Measurements from ENCODE around the gene ABCA4.

DNA sequence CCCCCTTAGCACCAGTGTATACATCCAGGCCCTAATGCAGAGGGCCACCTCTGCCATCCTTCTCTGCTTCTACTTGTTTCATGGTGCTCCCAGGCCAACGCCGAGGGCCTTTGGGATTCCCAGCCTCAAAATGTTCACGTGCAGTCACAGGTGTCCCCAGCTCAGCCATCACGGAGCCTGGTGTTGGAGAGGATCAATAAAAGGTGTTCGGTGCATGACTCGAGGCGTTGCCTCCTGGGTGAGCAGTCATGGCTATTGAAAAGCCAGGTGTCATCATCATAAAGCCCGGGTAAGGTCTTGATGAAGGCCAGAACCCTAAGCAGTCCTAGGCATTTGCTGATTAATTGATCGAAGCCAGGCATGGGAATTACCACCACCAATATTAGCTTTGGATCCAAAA lies 76.1 kb downstream of the ABCA4 start:
- TF ChIP-seq POLR2A (IDR thresholded peaks at IDR 0.05) (no peak), CTCF (IDR thresholded peaks at IDR 0.05) (no peak), POLR2AphosphoS5 (IDR thresholded peaks at IDR 0.05) (no peak), EP300 (IDR thresholded peaks at IDR 0.05) (no peak)
